ENCODE measurements around the gene ACTR3C.
"Not testable (repeated sequence)": the region's sequence is repeated elsewhere in the genome, so short reads cannot be mapped to it uniquely, and the experiment has no call there.

The ACTR3C gene

DNA sequence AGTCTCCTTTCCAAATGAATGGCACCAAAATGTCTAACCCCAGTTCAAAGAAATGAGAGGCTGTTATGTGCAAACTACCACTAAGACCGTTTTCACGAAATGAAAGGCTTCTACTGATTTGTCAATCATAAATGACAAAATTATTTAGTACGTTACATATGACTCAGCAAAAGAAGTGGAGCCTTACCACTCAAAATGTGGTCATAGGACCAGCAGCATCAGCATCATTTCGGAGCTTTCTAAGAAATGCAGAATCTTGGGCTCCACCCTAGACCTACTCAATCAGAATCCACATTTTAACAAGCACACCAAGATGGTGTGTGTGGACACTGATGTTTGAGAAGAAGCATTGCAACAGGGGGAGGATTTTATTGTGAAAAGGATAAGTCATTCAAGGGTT, 120.5 kb downstream of the ACTR3C start:
- not testable (repeated sequence) for DNase-seq (ENCODE audit: low spot score)

All from AG08396 (cell line).